22Rv1 (cell line): ENCODE measurements around the gene SEPTIN12.

Experiments
- ZFX ChIP-seq: fragments of 450-650 bp; IDR thresholded peaks from 2 replicates; pipeline ENCODE4 v1.6.1; 2017; ENCODE audit warnings: antibody characterized with exemption, borderline replicate concordance
- TF ChIP-seq, protein P1 (sequence below): fragments of 450-650 bp; IDR thresholded peaks from 2 replicates; pipeline ENCODE4 v1.5.1; 2017; ENCODE audit warnings: mild to moderate bottlenecking

DNA sequence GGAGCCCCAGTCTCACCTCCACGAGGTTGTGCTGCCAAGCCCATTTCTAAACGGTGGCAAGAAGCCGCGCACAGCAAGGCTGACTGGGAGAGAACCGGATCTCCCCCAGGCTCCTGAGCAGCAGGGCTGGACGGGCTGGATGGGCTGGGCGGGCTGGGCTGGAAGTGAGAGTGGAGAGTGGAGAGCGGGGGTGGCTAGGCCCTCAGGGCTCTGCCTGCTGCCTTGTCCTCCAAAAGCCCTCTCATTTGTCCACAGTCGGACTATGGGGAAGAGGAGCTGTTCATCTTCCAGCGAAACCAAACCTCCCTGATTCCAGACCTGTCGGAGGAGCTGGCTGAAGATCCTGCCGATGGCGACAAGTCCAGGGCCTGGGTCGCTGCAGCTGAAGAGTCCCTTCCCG lies 50.6 kb downstream of the SEPTIN12 start:
- TF ChIP-seq, protein P1, sequence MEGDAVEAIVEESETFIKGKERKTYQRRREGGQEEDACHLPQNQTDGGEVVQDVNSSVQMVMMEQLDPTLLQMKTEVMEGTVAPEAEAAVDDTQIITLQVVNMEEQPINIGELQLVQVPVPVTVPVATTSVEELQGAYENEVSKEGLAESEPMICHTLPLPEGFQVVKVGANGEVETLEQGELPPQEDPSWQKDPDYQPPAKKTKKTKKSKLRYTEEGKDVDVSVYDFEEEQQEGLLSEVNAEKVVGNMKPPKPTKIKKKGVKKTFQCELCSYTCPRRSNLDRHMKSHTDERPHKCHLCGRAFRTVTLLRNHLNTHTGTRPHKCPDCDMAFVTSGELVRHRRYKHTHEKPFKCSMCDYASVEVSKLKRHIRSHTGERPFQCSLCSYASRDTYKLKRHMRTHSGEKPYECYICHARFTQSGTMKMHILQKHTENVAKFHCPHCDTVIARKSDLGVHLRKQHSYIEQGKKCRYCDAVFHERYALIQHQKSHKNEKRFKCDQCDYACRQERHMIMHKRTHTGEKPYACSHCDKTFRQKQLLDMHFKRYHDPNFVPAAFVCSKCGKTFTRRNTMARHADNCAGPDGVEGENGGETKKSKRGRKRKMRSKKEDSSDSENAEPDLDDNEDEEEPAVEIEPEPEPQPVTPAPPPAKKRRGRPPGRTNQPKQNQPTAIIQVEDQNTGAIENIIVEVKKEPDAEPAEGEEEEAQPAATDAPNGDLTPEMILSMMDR, result no peak
- no peak for TF ChIP-seq ZFX
